Gastrocnemius medialis (tissue), 4 donors: ENCODE data around the gene KRT16. TPM values are rescaled to one million over a fixed set of nuclear protein-coding genes. Genes with fewer than 3 reads are reported as not detected.

ENCODE experiments used
- ATAC-seq, 2 donors: fragments of 150-250 bp; one replicate each; pipeline ENCODE4 v1.9.1; 2016
- DNase-seq, 2 donors: peaks; one replicate each; pipeline ENCODE4 v3.0.0-alpha.2; 2019
- H3K27ac ChIP-seq, 4 donors: fragments of 200-600 bp; sonication (generic); 1 replicate in 1 of 4; 2 replicates in 3 of 4; pipeline ENCODE4 v1.5.1; 2016 to 2018; ENCODE audit warnings: mild to moderate bottlenecking in 2 of 4, moderate library complexity in 1 of 4
- H3K27me3 ChIP-seq, 3 donors: fragments of 200-600 bp; sonication (generic) in 2 of 3; 1 replicate in 1 of 3; 2 replicates in 2 of 3; pipeline versions ENCODE4 v1.5.1 to v1.6.0; 2016 to 2019; ENCODE audit warnings: mild to moderate bottlenecking in 1 of 3, moderate library complexity in 1 of 3
- H3K36me3 ChIP-seq, 2 donors: fragments of 200-600 bp; sonication (generic) in 1 of 2; one replicate each; pipeline ENCODE4 v1.5.1; 2017 to 2018
- H3K4me1 ChIP-seq, 2 donors: fragments of 200-600 bp; sonication (generic) in 1 of 2; one replicate each; pipeline ENCODE4 v1.5.1; 2016 to 2017; ENCODE audit warnings: mild to moderate bottlenecking in 2 of 2
- H3K4me3 ChIP-seq, 4 donors: fragments of 200-600 bp; sonication (generic) in 3 of 4; 1 replicate in 1 of 4; 2 replicates in 3 of 4; pipeline ENCODE4 v1.5.1; 2016 to 2019; ENCODE audit warnings: mild to moderate bottlenecking in 2 of 4
- H3K9me3 ChIP-seq, 3 donors: fragments of 200-600 bp; sonication (generic) in 2 of 3; 1 replicate in 1 of 3; 2 replicates in 2 of 3; pipeline ENCODE4 v1.5.1; 2016 to 2019
- CTCF ChIP-seq, 5 experiments: fragments of 450-650 bp in 3 of 5; fragments of 200-600 bp in 2 of 5; sonication (generic) in 2 of 5; IDR thresholded peaks in 4 of 5; conservative IDR thresholded peaks in 1 of 5; 1 replicate in 4 of 5; 2 replicates in 1 of 5; pipeline ENCODE4 v1.5.1; 2016 to 2019; ENCODE audit warnings: antibody characterized with exemption in 5 of 5, mild to moderate bottlenecking in 3 of 5, moderate library complexity in 3 of 5
- POLR2A ChIP-seq, 2 donors: fragments of 450-650 bp; IDR thresholded peaks; one replicate each; pipeline ENCODE4 v1.6.1; 2017; ENCODE audit warnings: antibody characterized with exemption in 2 of 2, mild to moderate bottlenecking in 2 of 2, moderate library complexity in 2 of 2
- in situ Hi-C, 4 donors: fragments of 200-750 bp; cut with MboI; loops; one replicate each; pipeline versions ENCODE4 v1.15.0 to v1.8.0; 2017; ENCODE audit warnings: low sequenced_read_pairs in 4 of 4
- intact Hi-C: fragments of 100-400 bp; cut with DNase I; formaldehyde crosslinking; loops from one replicate; pipeline ENCODE4 v1.15.1; 2023; ENCODE audit warnings: low total_unique reads
- total RNA-seq, 4 donors: library from RNA; depleted of rRNA; stranded (reverse); fragments of >200 nt; gene quantifications; one replicate each; pipeline versions ENCODE4 v1.1.0 to v1.2.3, GENCODE V29; 2016

KRT16 gene
- total RNA-seq, 4 donors from 2014 or later = 0.34 TPM; not detected in 3

DNA sequence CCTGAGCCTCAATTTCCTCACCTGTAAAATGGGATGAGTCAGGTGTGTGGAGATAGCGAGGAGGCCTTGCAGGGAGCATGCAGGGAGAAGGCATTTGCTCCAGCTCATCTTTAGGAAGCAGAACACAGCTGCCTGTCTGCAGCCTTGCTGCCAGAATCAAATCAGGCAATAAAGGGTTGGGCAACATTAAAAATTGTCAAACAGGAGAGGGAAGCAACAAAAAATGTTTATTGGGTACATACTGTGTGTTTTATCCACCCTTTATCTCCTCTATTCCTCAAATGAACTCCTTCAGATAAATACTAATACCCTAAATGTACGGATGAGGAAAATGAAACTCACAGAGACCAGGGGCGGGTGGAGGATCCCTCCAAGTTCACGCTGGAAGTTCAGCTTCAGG is 12.2 kb downstream of the KRT16 start:
- no peaks in the 10 kb centered on the region for H3K36me3 ChIP-seq
- DNase-seq (no peak), ATAC-seq (no peak)
- no peaks in the 10 kb centered on the region for H3K27me3 ChIP-seq
- no peaks in the 10 kb centered on the region for H3K4me1 ChIP-seq
- TF ChIP-seq POLR2A (IDR thresholded peaks at IDR 0.05) (no peak), CTCF (IDR thresholded peaks at IDR 0.05 in 4 of 5, conservative IDR thresholded peaks at IDR 0.05 in 1 of 5) (no peak)
- H3K27ac ChIP-seq = no peak overlapping the region
- in situ Hi-C loops = no loop called here
- no peak overlapping the region for H3K4me3 ChIP-seq
- intact Hi-C loops = no loop called here
- no peaks in the 10 kb centered on the region for H3K9me3 ChIP-seq

DNA sequence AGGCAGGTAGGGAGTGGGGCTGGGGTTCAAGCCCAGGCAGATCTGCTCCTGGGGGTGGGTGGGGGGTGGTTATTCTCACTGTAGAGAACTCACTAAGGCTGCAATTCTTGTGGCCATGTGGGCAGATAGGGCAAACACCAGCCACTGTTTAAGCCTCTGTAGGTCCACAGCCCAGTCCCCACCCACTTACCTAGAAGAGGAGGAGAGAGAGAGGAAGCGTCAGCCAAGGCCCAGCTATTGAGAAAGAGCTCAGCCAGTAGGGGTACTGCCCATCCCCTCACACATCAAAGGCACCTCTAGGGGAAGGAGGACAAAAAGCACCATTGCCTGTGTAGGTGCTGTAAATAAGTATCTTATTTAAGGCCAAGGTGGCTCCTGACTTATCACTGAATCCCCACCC is 12.9 kb downstream of the KRT16 start:
- H3K27ac ChIP-seq = no peak overlapping the region
- in situ Hi-C loops = no loop called here
- no peak for DNase-seq
- H3K36me3 ChIP-seq = no peaks in the 10 kb centered on the region
- no peak overlapping the region for H3K4me3 ChIP-seq
- no peaks in the 10 kb centered on the region for H3K27me3 ChIP-seq
- H3K4me1 ChIP-seq = no peaks in the 10 kb centered on the region
- ATAC-seq = no peak
- H3K9me3 ChIP-seq = no peaks in the 10 kb centered on the region
- intact Hi-C loops = no loop called here
- TF ChIP-seq POLR2A (IDR thresholded peaks at IDR 0.05) (no peak), CTCF (IDR thresholded peaks at IDR 0.05 in 4 of 5, conservative IDR thresholded peaks at IDR 0.05 in 1 of 5) (no peak)

DNA sequence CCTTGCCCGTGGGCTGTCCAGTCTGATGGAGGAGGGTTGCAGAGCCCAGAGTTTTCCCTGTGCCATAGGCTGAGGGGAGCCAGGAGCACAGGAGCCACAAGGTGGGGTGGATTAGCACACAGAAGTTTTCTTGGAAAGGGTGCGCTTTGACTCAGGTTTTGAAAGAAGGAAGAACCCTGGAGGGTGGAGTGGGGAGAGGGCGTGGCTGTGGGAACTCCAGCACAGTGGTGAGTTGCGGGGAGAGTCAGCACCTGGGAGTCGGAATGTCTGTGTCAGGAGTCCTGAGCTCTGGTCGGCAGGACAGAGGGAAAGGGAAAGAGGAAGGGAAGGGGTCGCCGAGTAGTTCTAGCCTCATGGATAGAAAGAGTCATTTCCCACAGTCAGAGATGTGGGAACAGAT is 17.0 kb downstream of the KRT16 start:
- ATAC-seq (no peak), DNase-seq (no peak)
- Histone ChIP-seq H3K27me3 (no peaks in the 10 kb centered on the region), H3K4me3 (no peak overlapping the region), H3K9me3 (no peaks in the 10 kb centered on the region), H3K36me3 (no peaks in the 10 kb centered on the region), H3K4me1 (no peaks in the 10 kb centered on the region), H3K27ac (no peak overlapping the region)
- TF ChIP-seq POLR2A (IDR thresholded peaks at IDR 0.05) = no peak
- no peak for TF ChIP-seq CTCF (IDR thresholded peaks at IDR 0.05 in 4 of 5, conservative IDR thresholded peaks at IDR 0.05 in 1 of 5)
- in situ Hi-C loops = no loop called here
- intact Hi-C loops = no loop called here

GRCh38 chr17:41594363-41594915 is 18.1 kb downstream of the KRT16 start:
- Histone ChIP-seq H3K27ac (no peak overlapping the region), H3K36me3 (no peaks in the 10 kb centered on the region), H3K4me1 (no peaks in the 10 kb centered on the region), H3K4me3 (no peak overlapping the region), H3K27me3 (no peaks in the 10 kb centered on the region), H3K9me3 (no peaks in the 10 kb centered on the region)
- in situ Hi-C loops = no loop called here
- intact Hi-C loops = no loop called here
- TF ChIP-seq CTCF (IDR thresholded peaks at IDR 0.05 in 4 of 5, conservative IDR thresholded peaks at IDR 0.05 in 1 of 5) (no peak), POLR2A (IDR thresholded peaks at IDR 0.05) (no peak)
- DNase-seq (no peak), ATAC-seq (no peak)
